Transverse colon (tissue), 4 donors: ENCODE results near the gene IRF4.

Experiments
- EP300 ChIP-seq: sonication (generic); formaldehyde crosslinking; IDR thresholded peaks from one replicate; pipeline ENCODE4 v1.6.1; 2017; ENCODE audit warnings: antibody characterized with exemption, low read depth
- POLR2A ChIP-seq: fragments of 450-650 bp; IDR thresholded peaks from one replicate; pipeline ENCODE4 v1.6.1; 2016; ENCODE audit warnings: antibody characterized with exemption, mild to moderate bottlenecking, moderate library complexity
- POLR2AphosphoS5 ChIP-seq, 3 donors: sonication (generic); formaldehyde crosslinking; IDR thresholded peaks; one replicate each; pipeline ENCODE4 v1.6.1; 2016; ENCODE audit warnings: antibody characterized with exemption in 3 of 3
- TF ChIP-seq, protein P1 (sequence below), 5 experiments: fragments of 200-600 bp in 3 of 5; fragments of 450-650 bp in 2 of 5; sonication (generic) in 3 of 5; IDR thresholded peaks; 1 replicate in 2 of 5; 2 replicates in 3 of 5; pipeline ENCODE4 v1.5.1; 2016 to 2017; ENCODE audit warnings: antibody characterized with exemption in 5 of 5, inconsistent platforms in 3 of 5, mild to moderate bottlenecking in 2 of 5, moderate library complexity in 1 of 5

GRCh38 chr6:366389-367297 is 24.9 kb upstream of the IRF4 start:
- TF ChIP-seq POLR2A (no peak), POLR2AphosphoS5 (IDR thresholded peaks at IDR 0.05) (no peak), EP300 (no peak)
- TF ChIP-seq, protein P1, sequence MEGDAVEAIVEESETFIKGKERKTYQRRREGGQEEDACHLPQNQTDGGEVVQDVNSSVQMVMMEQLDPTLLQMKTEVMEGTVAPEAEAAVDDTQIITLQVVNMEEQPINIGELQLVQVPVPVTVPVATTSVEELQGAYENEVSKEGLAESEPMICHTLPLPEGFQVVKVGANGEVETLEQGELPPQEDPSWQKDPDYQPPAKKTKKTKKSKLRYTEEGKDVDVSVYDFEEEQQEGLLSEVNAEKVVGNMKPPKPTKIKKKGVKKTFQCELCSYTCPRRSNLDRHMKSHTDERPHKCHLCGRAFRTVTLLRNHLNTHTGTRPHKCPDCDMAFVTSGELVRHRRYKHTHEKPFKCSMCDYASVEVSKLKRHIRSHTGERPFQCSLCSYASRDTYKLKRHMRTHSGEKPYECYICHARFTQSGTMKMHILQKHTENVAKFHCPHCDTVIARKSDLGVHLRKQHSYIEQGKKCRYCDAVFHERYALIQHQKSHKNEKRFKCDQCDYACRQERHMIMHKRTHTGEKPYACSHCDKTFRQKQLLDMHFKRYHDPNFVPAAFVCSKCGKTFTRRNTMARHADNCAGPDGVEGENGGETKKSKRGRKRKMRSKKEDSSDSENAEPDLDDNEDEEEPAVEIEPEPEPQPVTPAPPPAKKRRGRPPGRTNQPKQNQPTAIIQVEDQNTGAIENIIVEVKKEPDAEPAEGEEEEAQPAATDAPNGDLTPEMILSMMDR (IDR thresholded peaks at IDR 0.05) = no peak
